Measurements from ENCODE around the gene ASAH2B.

Gene ASAH2B

GRCh38 chr10:50798297-50798696 is 58.6 kb downstream of the ASAH2B start:
- DNase-seq (ENCODE audit: low read depth in 2 of 2) = no peak

- no peak for DNase-seq (ENCODE audit: low read depth in 2 of 2)
Observed at GRCh38 chr10:50799595-50799994, 59.9 kb downstream of the ASAH2B start.

- no peak for DNase-seq (ENCODE audit: low read depth in 2 of 2)
Observed at GRCh38 chr10:50805981-50806622, 66.4 kb downstream of the ASAH2B start.

DNA sequence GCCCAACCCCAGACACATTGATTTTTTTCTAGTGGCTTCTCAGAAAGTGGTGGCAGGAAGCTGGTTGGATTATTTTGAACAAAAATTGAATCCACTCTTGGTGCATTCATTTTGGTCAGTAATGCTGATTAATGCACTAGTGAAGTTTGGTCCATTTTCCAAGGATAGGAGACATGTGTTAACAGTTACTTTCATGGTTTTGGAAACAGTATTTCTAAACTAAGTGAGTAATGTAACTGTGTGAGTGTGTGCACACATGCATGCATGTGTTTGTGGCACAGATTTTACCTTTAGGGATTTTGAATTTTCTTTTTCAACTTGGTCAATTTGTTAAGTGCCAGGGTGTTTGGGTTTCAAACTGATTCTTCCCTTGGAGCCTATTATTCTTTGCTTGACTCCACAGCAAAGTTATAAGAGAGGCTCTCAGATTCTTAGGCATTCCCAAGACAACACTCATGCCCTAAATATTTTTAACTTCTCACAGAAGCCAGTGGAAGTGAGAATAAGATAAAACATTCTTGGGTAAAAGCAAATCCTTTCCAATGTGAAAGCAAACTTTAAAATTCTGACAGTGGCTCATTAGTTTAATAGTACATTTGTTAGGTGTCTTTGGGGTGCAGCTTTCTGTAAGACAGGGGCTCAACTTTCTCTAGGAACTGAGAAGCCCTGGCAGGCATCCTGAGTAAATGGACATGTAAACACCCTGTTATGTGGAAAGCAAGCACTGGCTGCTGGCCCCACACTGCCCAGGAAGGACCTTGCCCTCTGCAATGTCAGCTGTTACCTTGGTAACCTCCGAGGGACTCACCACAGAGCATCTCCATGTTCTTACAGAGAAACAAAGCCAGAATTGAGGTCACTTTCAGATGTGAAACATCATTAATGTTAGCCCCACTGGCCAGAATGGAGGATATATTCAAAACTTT is 68.4 kb downstream of the ASAH2B start:
- DNase-seq (ENCODE audit: low read depth in 2 of 2) = no peak

Measured in stimulated activated CD8-positive, alpha-beta memory T cell treated with anti-CD3 and anti-CD28 coated beads, Interleukin-7, amount 100 ng/mL, for 4 hours (primary cell).